CD4-positive, alpha-beta T cell treated with Interleukin-6 at 100 ng/mL for 8 hours (primary cell): Measurements from ENCODE around the gene RABGAP1L.
A peak's percentile ranks its signal among the peaks of the same experiment; 100 is the strongest.

Source experiments
- DNase-seq: peaks from one replicate; pipeline ENCODE4 v3.0.0-alpha.2; 2020; ENCODE audit warnings: mixed read lengths, low spot score

Gene RABGAP1L

GRCh38 chr1:174938281-174939007 lies 779.1 kb downstream of the RABGAP1L start:
- no peak for DNase-seq

GRCh38 chr1:174939775-174940545 lies 780.6 kb downstream of the RABGAP1L start:
- DNase-seq: no peak

DNA sequence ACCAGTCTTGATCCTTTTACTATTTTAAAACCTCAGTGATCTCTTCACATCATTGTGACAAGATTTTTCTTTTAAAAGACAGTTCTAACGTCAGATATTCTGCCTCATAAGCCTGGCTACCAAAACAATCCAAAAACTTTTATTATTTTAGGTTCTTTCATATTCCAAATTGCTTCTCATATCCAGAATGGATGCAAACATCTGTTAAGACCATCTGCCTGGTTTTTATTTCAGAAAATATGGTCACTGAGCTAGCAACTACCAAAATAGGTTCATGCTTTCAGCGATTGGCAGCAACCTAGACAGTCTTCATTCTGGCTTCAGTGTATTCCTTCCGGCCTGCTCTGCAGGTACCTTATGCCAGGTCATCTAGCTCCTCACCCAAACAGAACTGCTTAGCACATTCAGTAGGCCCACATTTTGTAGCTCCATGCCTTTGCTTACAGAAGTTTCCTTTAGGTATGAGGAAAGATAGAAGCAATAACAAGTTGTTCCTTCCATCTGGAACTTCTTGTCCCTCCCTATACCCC lies 781.4 kb downstream of the RABGAP1L start:
- no peak for DNase-seq

DNA sequence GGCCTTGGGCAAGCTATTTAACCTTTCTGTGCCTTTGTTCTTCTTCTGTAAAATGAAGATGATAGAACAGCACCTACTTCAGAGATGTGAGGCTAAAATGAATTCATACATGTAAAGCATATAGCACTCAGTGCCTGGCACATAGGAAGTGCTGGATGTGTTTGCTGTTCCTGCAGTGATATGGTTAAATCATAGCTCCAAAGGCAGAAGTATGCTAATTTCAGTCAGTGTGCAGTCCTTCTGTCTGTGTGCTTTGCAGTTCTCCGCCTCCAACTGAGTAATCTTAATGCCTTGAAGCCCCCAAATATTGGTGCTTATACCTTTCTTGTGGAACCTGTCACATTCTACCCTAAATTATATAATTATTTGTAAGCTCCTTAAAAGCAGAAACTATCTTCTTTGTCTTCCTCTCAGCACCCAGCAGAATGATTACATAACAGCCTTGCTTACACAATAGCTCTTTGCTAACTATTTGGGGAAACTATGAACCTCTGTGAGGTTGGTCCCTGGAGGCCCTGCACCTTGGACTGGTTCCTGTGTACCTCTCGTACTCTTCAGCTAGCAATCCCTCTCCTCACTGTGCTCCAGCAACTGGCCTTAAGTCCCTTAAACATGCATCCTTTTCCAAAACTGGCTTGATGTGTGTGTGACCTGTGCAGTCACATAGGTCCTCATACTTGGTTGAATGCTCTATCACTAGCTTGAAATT lies 783.4 kb downstream of the RABGAP1L start:
- no peak for DNase-seq

GRCh38 chr1:174946031-174946430 lies 786.7 kb downstream of the RABGAP1L start:
- no peak for DNase-seq

GRCh38 chr1:174949061-174949460 lies 789.7 kb downstream of the RABGAP1L start:
- DNase-seq: no peak

DNA sequence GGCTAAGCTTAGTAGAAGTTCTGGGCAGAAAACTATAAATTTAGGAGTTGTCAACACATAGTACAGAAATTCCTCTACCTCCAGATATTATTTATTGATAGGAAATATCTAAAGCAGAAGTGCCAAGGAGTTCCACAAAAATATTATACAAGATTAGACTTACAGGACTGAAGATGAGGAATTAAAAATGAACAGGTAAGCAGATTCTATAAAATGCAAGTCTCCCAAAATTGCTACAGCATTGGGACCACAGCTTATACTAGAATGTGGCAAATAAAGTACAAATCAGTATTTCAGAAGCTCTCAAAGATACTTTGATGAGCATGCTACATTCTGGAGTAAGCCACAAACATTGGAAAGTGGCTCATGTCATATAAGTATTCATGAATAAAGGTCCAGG lies 790.3 kb downstream of the RABGAP1L start:
- DNase-seq: no peak

DNA sequence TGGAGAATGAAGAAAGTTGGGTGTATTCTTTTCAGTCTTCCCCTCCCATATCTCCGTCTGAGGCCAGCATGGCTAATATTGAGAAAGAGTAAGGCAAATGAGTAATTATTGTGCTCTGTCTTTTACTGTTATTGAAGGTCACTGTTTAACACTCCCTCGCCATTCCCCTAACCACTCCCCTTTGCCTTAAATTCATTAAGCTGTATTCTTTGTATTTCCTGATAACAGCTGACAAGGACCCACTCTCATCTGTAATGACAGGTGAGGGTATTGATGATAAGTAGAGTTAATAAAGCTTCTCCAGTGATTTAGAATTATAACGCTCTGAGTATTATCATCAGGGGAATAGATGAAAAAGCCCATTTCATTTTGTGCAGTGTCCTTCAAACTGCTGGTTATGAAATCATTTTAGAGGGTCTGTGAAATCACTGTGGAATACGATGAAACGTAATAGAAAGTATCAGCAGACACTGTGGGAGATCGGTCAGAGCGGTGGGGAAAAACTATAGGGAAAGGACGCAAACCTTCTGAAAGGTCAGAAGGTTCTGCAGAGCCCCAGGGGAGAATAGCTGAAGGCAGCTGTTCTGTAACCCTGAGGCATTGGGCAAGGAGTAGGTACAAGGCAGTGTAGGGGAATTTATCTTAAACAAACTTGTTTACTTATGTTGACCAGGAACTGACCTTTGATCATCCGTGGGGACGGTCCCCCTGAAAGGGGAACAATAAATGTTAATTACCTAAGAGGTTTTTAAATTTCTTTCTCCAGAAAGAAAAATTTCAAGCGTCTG lies 794.2 kb downstream of the RABGAP1L start:
- DNase-seq: no peak

DNA sequence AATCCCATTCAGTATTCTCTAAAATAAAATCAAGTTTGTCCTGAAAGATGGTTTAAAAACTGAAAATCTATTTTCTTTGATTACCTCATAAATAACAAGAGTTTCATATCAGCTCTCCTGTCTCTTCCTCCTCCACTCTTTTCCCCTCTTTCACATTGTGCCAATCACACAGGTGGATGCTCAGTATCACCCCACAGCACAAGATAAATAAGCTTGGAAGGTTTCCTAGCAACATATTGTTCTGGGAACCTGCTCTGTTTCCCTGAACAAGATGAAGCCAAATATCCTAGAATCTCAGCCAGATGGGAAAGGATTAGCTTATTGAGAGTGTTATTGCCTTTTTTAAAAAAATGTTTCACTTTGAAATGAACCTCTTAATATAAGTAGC lies 794.7 kb downstream of the RABGAP1L start:
- no peak for DNase-seq

DNA sequence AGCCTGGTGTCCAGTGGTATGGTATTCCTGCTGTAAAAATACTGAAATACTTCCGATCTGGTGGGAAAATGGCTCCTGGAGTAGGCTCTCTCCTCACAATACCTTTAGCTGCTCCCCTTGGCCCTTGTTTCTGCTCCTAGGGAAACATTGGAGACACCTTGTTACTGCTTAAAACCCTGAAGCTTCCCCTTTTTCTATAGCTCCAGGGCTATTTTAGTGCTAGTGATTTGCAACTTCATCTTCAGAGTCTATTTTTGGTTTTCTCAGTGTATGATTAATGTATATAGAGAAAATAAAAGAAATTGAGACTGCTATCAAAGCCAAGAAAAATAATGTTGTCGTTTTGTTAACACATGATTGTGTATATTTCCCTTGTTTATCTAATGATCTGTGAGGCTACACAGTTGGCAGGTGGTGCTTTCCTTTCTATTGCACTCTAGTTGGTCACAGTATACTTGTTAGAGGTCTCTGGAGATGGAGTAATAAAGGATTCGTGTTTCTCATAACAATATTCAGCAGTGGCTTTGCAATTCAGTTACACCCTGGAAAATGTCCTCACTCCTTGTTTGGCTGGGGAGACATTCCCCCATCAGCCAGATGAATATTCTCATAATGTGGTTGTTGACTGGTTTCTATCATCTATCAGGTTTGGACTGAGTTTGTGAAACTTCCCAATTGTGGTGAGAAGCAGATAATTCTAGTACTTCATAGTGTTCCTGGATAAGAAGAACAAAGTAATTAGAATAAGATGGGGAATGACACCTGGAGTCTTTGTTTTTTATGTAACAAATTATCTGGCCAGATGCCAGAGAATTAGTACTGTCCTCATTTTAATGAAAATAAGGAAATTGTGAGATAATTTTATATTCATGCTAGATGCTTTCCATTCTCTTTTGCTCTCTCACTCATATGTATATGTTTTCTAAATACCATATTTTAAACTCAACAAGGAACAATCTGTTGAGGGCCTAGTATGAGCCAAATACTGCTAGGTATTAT lies 795.6 kb downstream of the RABGAP1L start:
- DNase-seq: no peak

GRCh38 chr1:174956086-174956485 lies 796.8 kb downstream of the RABGAP1L start:
- no peak for DNase-seq

GRCh38 chr1:174956976-174957375 lies 797.7 kb downstream of the RABGAP1L start:
- DNase-seq: no peak

- DNase-seq: no peak
Observed at GRCh38 chr1:174957829-174958228, 798.5 kb downstream of the RABGAP1L start.

DNA sequence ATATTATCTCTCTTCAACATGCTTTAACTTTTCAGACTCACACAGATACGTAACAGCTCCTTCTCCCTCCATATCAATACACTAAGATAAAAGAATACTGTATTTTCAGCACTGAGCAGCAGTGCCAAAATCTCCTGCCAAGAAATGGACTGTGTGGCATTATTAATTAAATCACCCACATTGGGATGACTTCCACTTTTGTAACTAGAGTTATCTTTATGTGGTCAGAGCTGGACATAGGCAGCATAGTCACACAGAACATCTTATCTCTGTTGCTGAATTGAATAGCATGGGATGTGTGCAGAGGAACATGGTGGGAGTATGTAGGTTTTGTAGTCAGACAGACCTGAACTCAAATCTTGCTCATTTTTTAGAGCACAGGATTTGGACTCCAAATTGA lies 799.1 kb downstream of the RABGAP1L start:
- no peak for DNase-seq

DNA sequence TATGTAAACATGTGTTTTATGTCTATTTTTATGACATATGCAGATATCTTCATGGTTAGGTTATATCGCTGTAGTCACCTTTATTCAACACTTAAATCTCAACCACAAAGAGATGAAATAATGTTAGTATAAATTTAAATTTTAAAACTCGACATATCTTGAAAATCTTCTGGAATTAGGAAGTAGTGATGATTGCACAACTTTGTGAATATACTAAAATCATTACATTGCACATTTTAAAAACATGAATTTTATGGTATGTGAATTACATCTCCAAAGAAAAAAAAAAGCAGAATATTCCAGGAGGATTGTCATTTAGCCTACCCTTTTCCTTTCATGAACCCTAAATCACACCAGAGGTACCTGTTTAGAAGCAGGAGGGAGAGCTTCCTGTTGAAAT lies 801.0 kb downstream of the RABGAP1L start:
- DNase-seq: no peak

DNA sequence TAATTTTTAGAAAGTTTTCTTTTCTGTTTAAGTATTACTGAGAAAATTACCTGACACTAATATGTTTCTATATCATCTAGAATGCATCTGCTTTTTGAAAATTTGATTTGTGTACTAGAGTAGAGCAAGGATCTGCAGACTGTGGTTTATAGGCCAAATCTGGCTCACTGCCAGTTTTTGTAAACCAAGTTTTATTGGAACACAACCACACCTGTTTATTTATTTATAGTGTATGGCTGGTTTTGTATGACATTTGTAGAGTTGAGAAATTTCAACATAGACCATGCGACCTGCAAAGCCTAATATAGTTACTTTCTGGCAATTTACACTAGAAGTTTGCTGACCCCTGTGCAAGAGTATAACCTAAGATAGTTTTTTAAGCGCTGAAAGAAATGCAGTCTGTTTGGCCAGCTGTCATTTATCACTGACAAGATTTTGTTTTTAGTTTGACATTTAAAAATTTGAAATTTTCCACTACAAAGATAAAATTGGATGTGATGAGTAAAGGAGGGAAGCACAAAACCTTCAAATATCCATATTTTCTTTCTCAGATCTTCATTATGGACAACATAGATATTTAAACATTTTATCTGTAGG lies 804.3 kb downstream of the RABGAP1L start:
- DNase-seq: no peak

- peak; percentile 70 for DNase-seq
Observed at GRCh38 chr1:174964261-174964971, 805.1 kb downstream of the RABGAP1L start.

- peak; percentile 39 for DNase-seq
Observed at GRCh38 chr1:174964972-174965361, 805.6 kb downstream of the RABGAP1L start.

DNA sequence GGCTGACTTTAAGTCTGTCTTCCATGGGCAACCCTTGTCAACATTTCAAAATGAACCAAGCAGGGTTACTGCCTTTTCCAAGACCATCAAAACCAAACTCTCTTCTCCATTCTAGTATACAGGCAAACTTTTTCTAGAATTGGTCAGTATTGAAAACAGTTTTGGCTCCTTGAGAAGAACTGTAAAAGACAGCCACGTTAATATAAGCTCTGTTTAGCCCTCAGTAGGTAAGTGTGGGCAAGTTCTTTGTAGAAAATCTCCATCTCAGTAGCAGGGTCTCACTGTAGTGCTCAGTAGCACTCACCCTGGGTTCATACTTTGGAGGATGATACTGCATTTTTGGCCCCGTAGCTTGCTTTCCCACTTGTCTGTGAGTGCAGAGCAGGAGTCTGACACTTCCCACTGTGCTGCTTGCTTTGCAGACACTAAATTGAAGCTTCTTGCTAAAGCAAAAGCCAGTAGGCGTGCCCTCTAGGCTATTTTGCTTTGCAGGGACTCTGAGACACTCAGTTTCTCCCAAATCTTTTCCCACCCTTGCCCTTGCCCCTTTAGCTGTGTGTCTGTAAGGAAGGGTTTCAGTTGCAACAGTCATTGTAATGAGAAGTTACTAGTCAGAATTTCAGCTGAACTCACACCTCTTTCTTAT lies 806.2 kb downstream of the RABGAP1L start:
- peak; percentile 19 for DNase-seq
